Heart left ventricle (tissue), 16 donors: ENCODE data around the gene SOX9. TPM values are rescaled to one million over a fixed set of nuclear protein-coding genes. Genes with fewer than 3 reads are reported as not detected.
"Not testable (repeated sequence)": the region's sequence is repeated elsewhere in the genome, so short reads cannot be mapped to it uniquely, and the experiment has no call there.

ENCODE experiments used
- ATAC-seq, 4 donors: fragments of 200-7000 bp; cut with Tn5 transposase; one replicate each; pipeline ENCODE4 v1.9.1; 2020 to 2022; ENCODE audit warnings: moderate library complexity in 4 of 4, mild to moderate bottlenecking in 3 of 4, moderate number of reproducible peaks in 1 of 4
- DNase-seq, 5 donors: peaks; one replicate each; pipeline ENCODE4 v3.0.0-alpha.2; 2020
- H3K27ac ChIP-seq, 12 donors: fragments of 200-600 bp; sonication (generic) in 4 of 12; one replicate each; pipeline versions ENCODE4 v1.5.0 to v1.8.0; 2016 to 2022; ENCODE audit warnings: mild to moderate bottlenecking in 2 of 12
- H3K27me3 ChIP-seq, 9 donors: fragments of 200-600 bp; sonication (generic) in 2 of 9; one replicate each; pipeline versions ENCODE4 v1.5.1 to v1.8.0; 2016 to 2022; ENCODE audit warnings: mild to moderate bottlenecking in 3 of 9
- H3K36me3 ChIP-seq, 9 donors: fragments of 200-600 bp; sonication (generic) in 2 of 9; one replicate each; pipeline versions ENCODE4 v1.5.0 to v1.8.0; 2018 to 2022; ENCODE audit warnings: mild to moderate bottlenecking in 2 of 9
- H3K4me1 ChIP-seq, 12 donors: fragments of 200-600 bp; sonication (generic) in 4 of 12; one replicate each; pipeline versions ENCODE4 v1.5.0 to v1.8.0; 2016 to 2022; ENCODE audit warnings: mild to moderate bottlenecking in 3 of 12
- H3K4me3 ChIP-seq, 12 donors: fragments of 200-600 bp; sonication (generic) in 4 of 12; one replicate each; pipeline versions ENCODE4 v1.5.0 to v1.8.0; 2017 to 2022; ENCODE audit warnings: mild to moderate bottlenecking in 9 of 12, moderate library complexity in 4 of 12
- H3K9me3 ChIP-seq, 12 donors: fragments of 200-600 bp; sonication (generic) in 4 of 12; one replicate each; pipeline versions ENCODE4 v1.5.0 to v1.8.0; 2016 to 2022; ENCODE audit warnings: mild to moderate bottlenecking in 1 of 12
- POLR2A ChIP-seq, 2 donors: fragments of 450-650 bp; IDR thresholded peaks; one replicate each; pipeline ENCODE4 v1.6.1; 2017; ENCODE audit warnings: antibody characterized with exemption in 2 of 2, mild to moderate bottlenecking in 2 of 2, moderate library complexity in 2 of 2
- WGBS, 4 donors: extraction: QIAGEN DNeasy Blood & Tissue Kit in 2 of 4; methylation state at CpG; one replicate each; pipeline versions ENCODE4 v1.1.5 to v1.1.7; 2013 to 2018; 5-methylcytosine and 5-hydroxymethylcytosine counted together
- intact Hi-C, 10 donors: fragments of 100-400 bp; cut with DNase I; formaldehyde crosslinking; loops; one replicate each; pipeline versions ENCODE4 v1.11.1 to v1.14.2; 2022
- polyA plus RNA-seq, 2 donors: library from polyadenylated mRNA; stranded (reverse); fragments of 200-250 nt; gene quantifications; one replicate each; pipeline ENCODE4 v1.2.3, GENCODE V29; 2013
- total RNA-seq, 9 donors: library from RNA; depleted of rRNA in 2 of 9; stranded (reverse); fragments of >200 nt in 2 of 9; fragmentation: NEBNext Ultra II Directional in 3 of 9; extraction: Animal tissue kit (Norgen Biotek cat#: 25700) in 3 of 9; gene quantifications; one replicate each; pipeline versions ENCODE4 v1.1.0 to v1.2.4, GENCODE V29; 2016 to 2023
- TF ChIP-seq, protein P1 (sequence below), 12 donors: fragments of 200-600 bp; sonication (generic) in 4 of 12; IDR thresholded peaks; one replicate each; pipeline versions ENCODE4 v1.5.0 to v1.8.0; 2018 to 2022; ENCODE audit warnings: antibody characterized with exemption in 12 of 12, mild to moderate bottlenecking in 5 of 12
- donor health status: ischemic (EF 13 %, LVEDD 7.1; RV severe dilation, severe dysfunction).
- donor health status: healthy with polysubstance abuse.
- donor health status: DM: no; HTN: yes; CAD: no.
- donor health status: DM: no; HTN: no; CAD: no.
- donor health status: ischemic (EF 25% LVEDD 6.9; RV normal size, moderate dysfunction).
- donor health status: ischemic (EF 25% LVEDD 5.7; RV mildly dilated, moderate dysfunction).
- donor health status: healthy.
- donor health status: DM: yes; HTN: yes; CAD: no.
- donor health status: ischemic (EF 35%, LVEDD 5.7; RV mildly dilated, moderate dysfunction).
- donor health status: nonischemic (EF 11% LVEDD 7.7; RV severe dilation, severe dysfunction).
- donor health status: DM: yes; HTN: yes; CAD: no.
- donor health status: PGD.
- donor health status: ischemic (EF 29% LVEDD 5.4; RV normal size, mild dysfunction).
- donor health status: nonischemic (EF 23%, LVEDD 6.1; RV moderate dilation, normal function).

Gene SOX9
- total and polyA plus RNA-seq, 11 donors, result 7.6 to 19.7 (median 12.8) TPM

GRCh38 chr17:72110231-72110941 is 10.4 kb upstream of the SOX9 start:
- 57 to 62% (median 61%) methylated on average over 18 of the region's 18 CpGs for WGBS, 4 donors
- Histone ChIP-seq H3K4me1 (peaks cover 0 to 7% (median 4%) of the 10 kb centered on the region in 12 donors), H3K27me3 (peaks cover 0 to 5% (median 0%) of the 10 kb centered on the region in 9 donors), H3K4me3 (peak overlapping the region in 9 of 12 donors; percentile 19 to 46 (median 28)), H3K36me3 (no peaks in the 10 kb centered on the region), H3K27ac (no peak overlapping the region), H3K9me3 (no peaks in the 10 kb centered on the region)
- intact Hi-C loops, result loop anchor here in 9 of 10 donors (10.0 kb wide), 9 partner anchors 146 to 1476 kb away; no protein-coding TSS in a partner anchor
- no peak for TF ChIP-seq POLR2A (IDR thresholded peaks at IDR 0.05)
- TF ChIP-seq, protein P1, sequence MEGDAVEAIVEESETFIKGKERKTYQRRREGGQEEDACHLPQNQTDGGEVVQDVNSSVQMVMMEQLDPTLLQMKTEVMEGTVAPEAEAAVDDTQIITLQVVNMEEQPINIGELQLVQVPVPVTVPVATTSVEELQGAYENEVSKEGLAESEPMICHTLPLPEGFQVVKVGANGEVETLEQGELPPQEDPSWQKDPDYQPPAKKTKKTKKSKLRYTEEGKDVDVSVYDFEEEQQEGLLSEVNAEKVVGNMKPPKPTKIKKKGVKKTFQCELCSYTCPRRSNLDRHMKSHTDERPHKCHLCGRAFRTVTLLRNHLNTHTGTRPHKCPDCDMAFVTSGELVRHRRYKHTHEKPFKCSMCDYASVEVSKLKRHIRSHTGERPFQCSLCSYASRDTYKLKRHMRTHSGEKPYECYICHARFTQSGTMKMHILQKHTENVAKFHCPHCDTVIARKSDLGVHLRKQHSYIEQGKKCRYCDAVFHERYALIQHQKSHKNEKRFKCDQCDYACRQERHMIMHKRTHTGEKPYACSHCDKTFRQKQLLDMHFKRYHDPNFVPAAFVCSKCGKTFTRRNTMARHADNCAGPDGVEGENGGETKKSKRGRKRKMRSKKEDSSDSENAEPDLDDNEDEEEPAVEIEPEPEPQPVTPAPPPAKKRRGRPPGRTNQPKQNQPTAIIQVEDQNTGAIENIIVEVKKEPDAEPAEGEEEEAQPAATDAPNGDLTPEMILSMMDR (IDR thresholded peaks at IDR 0.05), result no peak
- ATAC-seq (peak in 1 of 4 donors; percentile 28), DNase-seq (no peak)

GRCh38 chr17:72110942-72111318 is 9.9 kb upstream of the SOX9 start:
- Histone ChIP-seq H3K27me3 (peaks cover 0 to 10% (median 0%) of the 10 kb centered on the region in 9 donors), H3K36me3 (no peaks in the 10 kb centered on the region), H3K27ac (no peak overlapping the region), H3K4me3 (peak overlapping the region in 5 of 12 donors; percentile 22 to 46 (median 38)), H3K4me1 (peaks cover 0 to 10% (median 4%) of the 10 kb centered on the region in 12 donors), H3K9me3 (no peaks in the 10 kb centered on the region)
- 58 to 65% (median 62%) methylated on average over 4 of the region's 4 CpGs for WGBS, 4 donors
- intact Hi-C loops, result loop anchor here in 9 of 10 donors (10.0 kb wide), 9 partner anchors 146 to 1476 kb away; no protein-coding TSS in a partner anchor
- ATAC-seq (no peak), DNase-seq (no peak)
- TF ChIP-seq, protein P1 (IDR thresholded peaks at IDR 0.05), result no peak
- TF ChIP-seq POLR2A (IDR thresholded peaks at IDR 0.05), result no peak

GRCh38 chr17:72111336-72111923 is 9.4 kb upstream of the SOX9 start:
- Histone ChIP-seq H3K27me3 (peaks cover 0 to 15% (median 3%) of the 10 kb centered on the region in 9 donors), H3K36me3 (no peaks in the 10 kb centered on the region), H3K9me3 (no peaks in the 10 kb centered on the region), H3K27ac (no peak overlapping the region), H3K4me3 (no peak overlapping the region), H3K4me1 (peaks cover 0 to 14% (median 6%) of the 10 kb centered on the region in 12 donors)
- DNase-seq, result no peak
- ATAC-seq, result no peak
- WGBS, 4 donors, result 53 to 62% (median 58%) methylated on average over 10 of the region's 10 CpGs
- TF ChIP-seq, protein P1 (IDR thresholded peaks at IDR 0.05), result no peak
- TF ChIP-seq POLR2A (IDR thresholded peaks at IDR 0.05), result no peak
- intact Hi-C loops, result loop anchor here in 9 of 10 donors (10.0 kb wide), 9 partner anchors 147 to 1477 kb away; no protein-coding TSS in a partner anchor

GRCh38 chr17:72111926-72112325 is 8.9 kb upstream of the SOX9 start:
- DNase-seq, H3K4me3 ChIP-seq, H3K27ac ChIP-seq, H3K9me3 ChIP-seq, H3K36me3 ChIP-seq, ATAC-seq: not testable (repeated sequence)
- Histone ChIP-seq H3K4me1 (peaks cover 0 to 19% (median 6%) of the 10 kb centered on the region in 12 donors), H3K27me3 (peaks cover 0 to 20% (median 6%) of the 10 kb centered on the region in 9 donors)
- intact Hi-C loops, result loop anchor here in 9 of 10 donors (10.0 kb wide), 9 partner anchors 147 to 1477 kb away; no protein-coding TSS in a partner anchor
- WGBS, 4 donors, result 87 to 97% (median 92%) methylated on average over 5 of the region's 5 CpGs
